K562 (cell line): Measurements from ENCODE around the gene PYGB.

Experiments used
- ATF1 ChIP-seq, 2 experiments: fragments of 450-650 bp in 1 of 2; IDR thresholded peaks; 2 replicates each; pipeline ENCODE4 v1.6.1; 2016; ENCODE audit warnings: missing compliant biosample characterization in 1 of 2, missing genetic modification characterization in 1 of 2
- FOXJ3 ChIP-seq: sonication (generic); formaldehyde crosslinking; IDR thresholded peaks from 2 replicates; pipeline ENCODE4 v1.4.0; 2020; ENCODE audit warnings: mild to moderate bottlenecking, missing genetic modification reagents
- HIVEP1 ChIP-seq: fragments of 250-450 bp; sonication (Bioruptor Pico); IDR thresholded peaks from 2 replicates; pipeline ENCODE4 v1.4.0; 2020; ENCODE audit warnings: mild to moderate bottlenecking
- KDM2B ChIP-seq: fragments of 250-450 bp; sonication (Bioruptor Pico); IDR thresholded peaks from 2 replicates; pipeline ENCODE4 v1.8.0; 2021; ENCODE audit warnings: mild to moderate bottlenecking, moderate library complexity
- MBD2 ChIP-seq: sonication (generic); IDR thresholded peaks from 2 replicates; pipeline ENCODE4 v1.6.1; 2016; ENCODE audit warnings: low read depth, borderline replicate concordance
- SP2 ChIP-seq: IDR thresholded peaks from 2 replicates; pipeline ENCODE4 v1.6.1; 2011; ENCODE audit warnings: mild to moderate bottlenecking, low read depth, low read length, moderate library complexity; ENCODE audit not compliant: poor library complexity, severe bottlenecking; ENCODE audit errors: extremely low read depth
- SRF ChIP-seq, 2 experiments: fragments of 250-450, 450-650 bp in 1 of 2; sonication (Bioruptor Pico) in 1 of 2; sonication (generic) in 1 of 2; formaldehyde crosslinking; IDR thresholded peaks; 2 replicates each; pipeline versions ENCODE4 v1.5.0 to v1.5.1; 2020 to 2022; ENCODE audit warnings: mild to moderate bottlenecking in 1 of 2, missing genetic modification reagents in 1 of 2
- U2AF1 ChIP-seq: fragments of 200-400 bp; formaldehyde crosslinking; optimal IDR thresholded peaks from 2 replicates; pipeline ENCODE3; 2017; ENCODE audit warnings: mild to moderate bottlenecking, low read depth, low read length, moderate library complexity
- YY1 ChIP-seq, 3 experiments: IDR thresholded peaks; 2 replicates each; pipeline ENCODE4 v1.6.1; 2011; ENCODE audit warnings: low read length in 2 of 3, mild to moderate bottlenecking in 2 of 3, moderate library complexity in 2 of 3, borderline replicate concordance in 1 of 3, control low read depth in 1 of 3, low read depth in 1 of 3; ENCODE audit not compliant: insufficient read depth in 3 of 3, insufficient replicate concordance in 2 of 3, control insufficient read depth in 1 of 3, insufficient read length in 1 of 3; ENCODE audit errors: extremely low read depth in 1 of 3
- ZZZ3 ChIP-seq: fragments of 450-650 bp; IDR thresholded peaks from 2 replicates; pipeline ENCODE4 v1.6.1; 2016; ENCODE audit warnings: antibody characterized with exemption, mild to moderate bottlenecking, moderate library complexity
- TF ChIP-seq, protein P1 (sequence below): fragments of 250-450 bp; sonication (Bioruptor Pico); IDR thresholded peaks from 2 replicates; pipeline ENCODE4 v1.4.0; 2020; ENCODE audit warnings: borderline replicate concordance
- TF ChIP-seq, protein P2 (sequence below): sonication (generic); formaldehyde crosslinking; IDR thresholded peaks from 2 replicates; pipeline ENCODE4 v1.8.0; 2022; ENCODE audit warnings: mild to moderate bottlenecking, missing genetic modification reagents
- TF ChIP-seq, protein P3 (sequence below), 2 experiments: fragments of 450-650 bp; formaldehyde crosslinking in 1 of 2; IDR thresholded peaks; 2 replicates each; pipeline versions ENCODE4 v1.4.0 to v1.6.1; 2014 to 2020; ENCODE audit warnings: mild to moderate bottlenecking in 2 of 2, borderline replicate concordance in 1 of 2, low read depth in 1 of 2
- TF ChIP-seq, protein P4 (sequence below): fragments of 250-450 bp; sonication (Bioruptor Pico); IDR thresholded peaks from 2 replicates; pipeline ENCODE4 v1.5.1; 2021; ENCODE audit warnings: mild to moderate bottlenecking

DNA sequence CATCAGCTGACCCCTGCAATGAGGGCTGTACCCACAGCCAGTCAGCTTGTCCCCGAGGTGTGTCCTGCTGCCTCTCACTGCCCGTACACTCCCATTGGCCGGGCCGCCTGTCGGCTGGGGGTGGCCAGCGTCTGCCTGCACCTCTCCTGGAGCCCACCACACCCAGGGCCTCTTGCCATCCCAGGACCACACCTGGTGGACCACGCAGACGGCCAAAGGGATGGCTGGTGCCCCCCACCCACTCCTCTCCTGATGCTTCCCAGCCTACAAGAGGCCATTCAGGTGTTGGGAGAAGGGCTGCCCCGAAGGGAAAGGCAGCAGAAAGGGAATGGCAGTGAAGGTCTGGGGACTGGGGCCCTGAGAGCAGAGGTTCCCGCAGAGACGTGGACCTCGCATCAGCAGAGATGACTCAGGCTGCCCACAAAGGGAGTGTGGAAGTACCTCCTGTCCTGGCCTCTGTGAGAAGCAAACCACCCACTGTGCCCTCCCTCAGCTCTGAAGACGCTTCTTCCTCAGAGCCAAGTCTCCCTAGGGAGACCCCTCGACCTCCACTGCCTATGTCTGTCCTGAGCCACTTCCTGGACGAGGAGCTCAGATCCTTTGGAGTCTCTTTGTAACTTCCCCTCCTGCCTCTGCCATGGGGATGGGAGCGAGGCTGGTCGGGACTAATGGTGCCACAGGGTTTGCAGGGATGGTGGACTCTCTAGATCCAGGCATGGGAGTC is 60.9 kb downstream of the PYGB start:
- TF ChIP-seq KDM2B (no peak), MBD2 (no peak), FOXJ3 (CRISPR knock-in tag) (no peak), ATF1 (CRISPR knock-in tag; IDR thresholded peaks at IDR 0.05) (no peak), ATF1 (tag; IDR thresholded peaks at IDR 0.05) (no peak), SP2 (no peak), ZZZ3 (no peak), YY1 (IDR thresholded peaks at IDR 0.05; ENCODE audit: borderline replicate concordance in 1 of 3, control insufficient read depth in 1 of 3, extremely low read depth in 1 of 3, insufficient read depth in 3 of 3, insufficient read length in 1 of 3, insufficient replicate concordance in 2 of 3, low read depth in 1 of 3, low read length in 2 of 3) (no peak), HIVEP1 (no peak), U2AF1 (no peak), SRF (CRISPR knock-in tag; IDR thresholded peaks at IDR 0.05) (no peak)
- TF ChIP-seq, protein P1, sequence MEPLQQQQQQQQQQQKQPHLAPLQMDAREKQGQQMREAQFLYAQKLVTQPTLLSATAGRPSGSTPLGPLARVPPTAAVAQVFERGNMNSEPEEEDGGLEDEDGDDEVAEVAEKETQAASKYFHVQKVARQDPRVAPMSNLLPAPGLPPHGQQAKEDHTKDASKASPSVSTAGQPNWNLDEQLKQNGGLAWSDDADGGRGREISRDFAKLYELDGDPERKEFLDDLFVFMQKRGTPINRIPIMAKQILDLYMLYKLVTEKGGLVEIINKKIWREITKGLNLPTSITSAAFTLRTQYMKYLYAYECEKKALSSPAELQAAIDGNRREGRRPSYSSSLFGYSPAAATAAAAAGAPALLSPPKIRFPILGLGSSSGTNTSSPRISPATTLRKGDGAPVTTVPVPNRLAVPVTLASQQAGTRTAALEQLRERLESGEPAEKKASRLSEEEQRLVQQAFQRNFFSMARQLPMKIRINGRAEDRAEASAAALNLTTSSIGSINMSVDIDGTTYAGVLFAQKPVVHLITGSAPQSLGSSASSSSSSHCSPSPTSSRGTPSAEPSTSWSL, result no peak
- TF ChIP-seq, protein P2, sequence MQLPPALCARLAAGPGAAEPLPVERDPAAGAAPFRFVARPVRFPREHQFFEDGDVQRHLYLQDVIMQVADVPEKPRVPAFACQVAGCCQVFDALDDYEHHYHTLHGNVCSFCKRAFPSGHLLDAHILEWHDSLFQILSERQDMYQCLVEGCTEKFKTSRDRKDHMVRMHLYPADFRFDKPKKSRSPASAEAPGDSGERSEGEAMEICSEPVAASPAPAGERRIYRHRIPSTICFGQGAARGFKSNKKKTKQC (CRISPR knock-in tag), result no peak
- TF ChIP-seq, protein P3, sequence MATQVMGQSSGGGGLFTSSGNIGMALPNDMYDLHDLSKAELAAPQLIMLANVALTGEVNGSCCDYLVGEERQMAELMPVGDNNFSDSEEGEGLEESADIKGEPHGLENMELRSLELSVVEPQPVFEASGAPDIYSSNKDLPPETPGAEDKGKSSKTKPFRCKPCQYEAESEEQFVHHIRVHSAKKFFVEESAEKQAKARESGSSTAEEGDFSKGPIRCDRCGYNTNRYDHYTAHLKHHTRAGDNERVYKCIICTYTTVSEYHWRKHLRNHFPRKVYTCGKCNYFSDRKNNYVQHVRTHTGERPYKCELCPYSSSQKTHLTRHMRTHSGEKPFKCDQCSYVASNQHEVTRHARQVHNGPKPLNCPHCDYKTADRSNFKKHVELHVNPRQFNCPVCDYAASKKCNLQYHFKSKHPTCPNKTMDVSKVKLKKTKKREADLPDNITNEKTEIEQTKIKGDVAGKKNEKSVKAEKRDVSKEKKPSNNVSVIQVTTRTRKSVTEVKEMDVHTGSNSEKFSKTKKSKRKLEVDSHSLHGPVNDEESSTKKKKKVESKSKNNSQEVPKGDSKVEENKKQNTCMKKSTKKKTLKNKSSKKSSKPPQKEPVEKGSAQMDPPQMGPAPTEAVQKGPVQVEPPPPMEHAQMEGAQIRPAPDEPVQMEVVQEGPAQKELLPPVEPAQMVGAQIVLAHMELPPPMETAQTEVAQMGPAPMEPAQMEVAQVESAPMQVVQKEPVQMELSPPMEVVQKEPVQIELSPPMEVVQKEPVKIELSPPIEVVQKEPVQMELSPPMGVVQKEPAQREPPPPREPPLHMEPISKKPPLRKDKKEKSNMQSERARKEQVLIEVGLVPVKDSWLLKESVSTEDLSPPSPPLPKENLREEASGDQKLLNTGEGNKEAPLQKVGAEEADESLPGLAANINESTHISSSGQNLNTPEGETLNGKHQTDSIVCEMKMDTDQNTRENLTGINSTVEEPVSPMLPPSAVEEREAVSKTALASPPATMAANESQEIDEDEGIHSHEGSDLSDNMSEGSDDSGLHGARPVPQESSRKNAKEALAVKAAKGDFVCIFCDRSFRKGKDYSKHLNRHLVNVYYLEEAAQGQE (IDR thresholded peaks at IDR 0.05; ENCODE audit: borderline replicate concordance), result no peak
- TF ChIP-seq, protein P3 (CRISPR knock-in tag; IDR thresholded peaks at IDR 0.05; ENCODE audit: low read depth), result no peak
- TF ChIP-seq, protein P4, sequence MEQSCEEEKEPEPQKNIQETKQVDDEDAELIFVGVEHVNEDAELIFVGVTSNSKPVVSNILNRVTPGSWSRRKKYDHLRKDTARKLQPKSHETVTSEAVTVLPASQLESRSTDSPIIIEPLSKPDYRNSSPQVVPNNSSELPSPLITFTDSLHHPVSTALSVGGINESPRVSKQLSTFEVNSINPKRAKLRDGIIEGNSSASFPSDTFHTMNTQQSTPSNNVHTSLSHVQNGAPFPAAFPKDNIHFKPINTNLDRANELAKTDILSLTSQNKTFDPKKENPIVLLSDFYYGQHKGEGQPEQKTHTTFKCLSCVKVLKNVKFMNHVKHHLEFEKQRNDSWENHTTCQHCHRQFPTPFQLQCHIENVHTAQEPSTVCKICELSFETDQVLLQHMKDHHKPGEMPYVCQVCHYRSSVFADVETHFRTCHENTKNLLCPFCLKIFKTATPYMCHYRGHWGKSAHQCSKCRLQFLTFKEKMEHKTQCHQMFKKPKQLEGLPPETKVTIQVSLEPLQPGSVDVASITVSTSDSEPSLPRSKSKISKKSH (CRISPR knock-in tag), result no peak
